Astrocyte (in vitro differentiated cells and primary cell): Measurements from ENCODE around the gene TCF20. TPM values are rescaled to one million over a fixed set of nuclear protein-coding genes. Genes with fewer than 3 reads are reported as not detected.
A peak's percentile ranks its signal among the peaks of the same experiment; 100 is the strongest.

Experiments used
- DNase-seq: peaks from one replicate; pipeline ENCODE4 v3.0.0-alpha.2; 2010; ENCODE audit warnings: low read depth
- FAIRE-seq: peaks from 2 replicates; lab custom pipeline; 2011; peaks lifted over from hg19 to GRCh38; lab: Jason Lieb, UNC
- H2AFZ ChIP-seq: 2 replicates; pipeline ENCODE4 v1.6.0; 2012; ENCODE audit warnings: low read depth, low read length, inconsistent platforms
- H3K27ac ChIP-seq: 2 replicates; pipeline ENCODE4 v1.5.1; 2011; ENCODE audit warnings: low read depth, low read length, inconsistent platforms
- H3K27me3 ChIP-seq: 2 replicates; pipeline ENCODE4 v1.6.0; 2011; ENCODE audit warnings: low read length, inconsistent platforms; ENCODE audit not compliant: insufficient read depth
- H3K36me3 ChIP-seq: 2 replicates; pipeline ENCODE4 v1.5.1; 2011; ENCODE audit warnings: low read length, inconsistent platforms; ENCODE audit not compliant: insufficient read depth
- H3K4me1 ChIP-seq: 2 replicates; pipeline ENCODE4 v1.5.1; 2011; ENCODE audit warnings: low read length, inconsistent platforms; ENCODE audit not compliant: insufficient read depth
- H3K4me2 ChIP-seq: 2 replicates; pipeline ENCODE4 v1.6.0; 2012; ENCODE audit warnings: low read length, inconsistent platforms
- H3K4me3 ChIP-seq: 2 replicates; pipeline ENCODE4 v1.5.1; 2011; ENCODE audit warnings: low read depth, mild to moderate bottlenecking, low read length, inconsistent platforms; ENCODE audit not compliant: insufficient read depth
- H3K79me2 ChIP-seq: 2 replicates; pipeline ENCODE4 v1.6.0; 2012; ENCODE audit warnings: mild to moderate bottlenecking, low read length, inconsistent platforms; ENCODE audit not compliant: insufficient read depth
- H3K9ac ChIP-seq: 2 replicates; pipeline ENCODE4 v1.6.0; 2012; ENCODE audit warnings: mild to moderate bottlenecking, low read length, inconsistent platforms
- H3K9me3 ChIP-seq: 2 replicates; pipeline ENCODE4 v1.5.1; 2012; ENCODE audit warnings: low read depth, mild to moderate bottlenecking, low read length, inconsistent platforms; ENCODE audit not compliant: insufficient read depth
- H4K20me1 ChIP-seq: 2 replicates; pipeline ENCODE4 v1.6.0; 2012; ENCODE audit warnings: low read length, inconsistent platforms; ENCODE audit not compliant: insufficient read depth
- H3K27ac Mint-ChIP-seq: one replicate; pipeline ENCODE4 v1.8.0; 2021; ENCODE audit warnings: mild to moderate bottlenecking, mixed read lengths; ENCODE audit not compliant: unreplicated experiment
- H3K27me3 Mint-ChIP-seq: one replicate; pipeline ENCODE4 v1.8.0; 2021; ENCODE audit warnings: low read depth, mixed read lengths; ENCODE audit not compliant: unreplicated experiment
- H3K36me3 Mint-ChIP-seq: one replicate; pipeline ENCODE4 v1.8.0; 2021; ENCODE audit warnings: low read depth, mixed read lengths; ENCODE audit not compliant: unreplicated experiment
- H3K4me1 Mint-ChIP-seq: one replicate; pipeline ENCODE4 v1.8.0; 2021; ENCODE audit warnings: low read depth, mixed read lengths; ENCODE audit not compliant: unreplicated experiment
- H3K4me3 Mint-ChIP-seq: one replicate; pipeline ENCODE4 v1.8.0; 2021; ENCODE audit warnings: mild to moderate bottlenecking, moderate library complexity, mixed read lengths; ENCODE audit not compliant: unreplicated experiment
- H3K9me3 Mint-ChIP-seq: one replicate; pipeline ENCODE4 v1.8.0; 2021; ENCODE audit warnings: mild to moderate bottlenecking, mixed read lengths; ENCODE audit not compliant: unreplicated experiment
- EZH2 ChIP-seq: IDR thresholded peaks from 2 replicates; pipeline ENCODE4 v1.6.1; 2012; ENCODE audit warnings: mild to moderate bottlenecking, low read length, inconsistent platforms; ENCODE audit not compliant: insufficient read depth
- total RNA-seq: library from RNA; stranded (reverse); gene quantifications from 2 replicates; pipeline ENCODE4 v1.2.1, GENCODE V29; 2021
- TF ChIP-seq, protein P1 (sequence below): IDR thresholded peaks from 2 replicates; pipeline ENCODE4 v1.5.1; 2011; ENCODE audit warnings: low read depth, mild to moderate bottlenecking, inconsistent platforms, low read length, moderate library complexity; ENCODE audit not compliant: insufficient read depth

TCF20 gene
- total RNA-seq, 1 donor from 2014 or later = 37.6 TPM

DNA sequence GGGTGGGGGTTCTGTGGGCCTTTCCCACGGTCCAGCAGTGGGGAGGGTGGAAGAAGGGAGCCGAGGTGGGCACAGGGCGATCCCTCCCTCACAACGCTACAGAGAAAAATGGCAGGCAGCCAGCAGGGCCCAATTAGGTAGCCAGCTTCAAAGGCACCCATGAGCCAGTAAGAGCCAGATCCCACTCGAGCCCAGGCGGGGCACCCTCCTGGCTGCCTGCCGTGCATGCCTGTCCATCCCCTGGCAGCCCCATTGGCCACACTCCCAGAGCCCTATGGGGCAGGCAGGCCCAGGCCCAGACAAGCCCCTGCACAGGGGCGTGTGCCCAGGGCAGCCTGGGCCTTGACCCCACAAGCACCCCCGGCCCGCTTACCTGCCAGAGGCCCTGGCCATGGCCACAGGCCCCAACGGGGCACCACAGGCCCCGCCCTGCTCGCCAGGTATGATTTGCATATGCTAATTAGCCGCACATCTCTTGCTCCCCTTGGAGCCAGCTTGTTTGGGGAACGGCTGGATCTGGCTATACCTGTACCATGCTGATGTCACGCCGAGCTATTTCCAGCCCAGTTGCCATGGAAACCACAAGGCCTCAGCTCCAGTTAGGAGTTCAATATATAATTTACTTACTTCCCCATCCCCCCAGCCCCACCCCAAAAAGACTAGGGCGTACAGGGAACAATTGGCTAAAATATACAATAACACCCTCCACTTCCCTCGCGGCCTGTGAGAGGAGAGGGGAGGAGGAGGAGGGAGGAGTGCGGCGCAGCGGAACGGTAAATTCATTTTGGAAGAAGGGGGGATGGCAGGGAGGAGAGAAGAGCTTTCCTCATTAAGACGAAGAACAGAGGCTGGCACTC, 47.5 kb upstream of the TCF20 start:
- peaks cover 14% of the 10 kb centered on the region for H3K4me1 Mint-ChIP-seq
- H3K27me3 Mint-ChIP-seq = peaks cover 23% of the 10 kb centered on the region
- H3K36me3 Mint-ChIP-seq = no peaks in the 10 kb centered on the region
- Histone ChIP-seq H3K9ac (no peak overlapping the region), H3K27me3 (peaks cover 2% of the 10 kb centered on the region), H3K79me2 (no peaks in the 10 kb centered on the region), H3K4me1 (peaks cover 16% of the 10 kb centered on the region), H4K20me1 (peaks cover 53% of the 10 kb centered on the region), H3K9me3 (no peaks in the 10 kb centered on the region), H2AFZ (no peak overlapping the region), H3K4me2 (no peak overlapping the region), H3K27ac (no peak overlapping the region), H3K4me3 (no peak overlapping the region), H3K36me3 (no peaks in the 10 kb centered on the region)
- no peaks in the 10 kb centered on the region for H3K9me3 Mint-ChIP-seq
- TF ChIP-seq EZH2 = no peak
- TF ChIP-seq, protein P1, sequence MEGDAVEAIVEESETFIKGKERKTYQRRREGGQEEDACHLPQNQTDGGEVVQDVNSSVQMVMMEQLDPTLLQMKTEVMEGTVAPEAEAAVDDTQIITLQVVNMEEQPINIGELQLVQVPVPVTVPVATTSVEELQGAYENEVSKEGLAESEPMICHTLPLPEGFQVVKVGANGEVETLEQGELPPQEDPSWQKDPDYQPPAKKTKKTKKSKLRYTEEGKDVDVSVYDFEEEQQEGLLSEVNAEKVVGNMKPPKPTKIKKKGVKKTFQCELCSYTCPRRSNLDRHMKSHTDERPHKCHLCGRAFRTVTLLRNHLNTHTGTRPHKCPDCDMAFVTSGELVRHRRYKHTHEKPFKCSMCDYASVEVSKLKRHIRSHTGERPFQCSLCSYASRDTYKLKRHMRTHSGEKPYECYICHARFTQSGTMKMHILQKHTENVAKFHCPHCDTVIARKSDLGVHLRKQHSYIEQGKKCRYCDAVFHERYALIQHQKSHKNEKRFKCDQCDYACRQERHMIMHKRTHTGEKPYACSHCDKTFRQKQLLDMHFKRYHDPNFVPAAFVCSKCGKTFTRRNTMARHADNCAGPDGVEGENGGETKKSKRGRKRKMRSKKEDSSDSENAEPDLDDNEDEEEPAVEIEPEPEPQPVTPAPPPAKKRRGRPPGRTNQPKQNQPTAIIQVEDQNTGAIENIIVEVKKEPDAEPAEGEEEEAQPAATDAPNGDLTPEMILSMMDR = no peak
- no peak overlapping the region for H3K4me3 Mint-ChIP-seq
- no peak for FAIRE-seq
- no peak overlapping the region for H3K27ac Mint-ChIP-seq
- DNase-seq = no peak

DNA sequence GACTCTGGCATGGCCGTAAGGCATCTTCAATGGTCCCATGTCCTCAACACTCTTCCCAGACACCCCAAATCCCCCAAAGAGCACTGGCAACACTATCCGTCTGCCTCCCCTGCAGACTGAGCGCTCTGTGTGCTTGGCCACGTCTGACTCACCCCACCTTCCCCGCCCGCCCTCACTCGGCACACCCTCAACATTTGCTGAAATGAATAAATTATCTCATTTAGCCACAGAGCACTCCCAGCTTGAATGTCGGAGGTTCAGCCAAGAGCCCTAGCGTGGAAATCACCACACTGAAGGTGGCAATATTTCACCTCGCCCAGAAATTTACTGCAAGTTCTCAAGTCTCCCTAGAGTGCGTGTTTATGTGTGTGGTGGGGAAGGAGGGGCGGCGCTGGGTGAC, 46.6 kb upstream of the TCF20 start:
- TF ChIP-seq, protein P1 = no peak
- DNase-seq (peak; percentile 61), FAIRE-seq (no peak)
- H3K9me3 Mint-ChIP-seq = no peaks in the 10 kb centered on the region
- H3K79me2 ChIP-seq = no peaks in the 10 kb centered on the region
- H2AFZ ChIP-seq = peak overlapping the region; percentile 21
- H3K27me3 Mint-ChIP-seq = peaks cover 23% of the 10 kb centered on the region
- H3K4me3 ChIP-seq = no peak overlapping the region
- peak overlapping the region; percentile 79 for H3K4me2 ChIP-seq
- peak overlapping the region; percentile 6 for H3K27ac Mint-ChIP-seq
- H3K9me3 ChIP-seq = no peaks in the 10 kb centered on the region
- H3K4me1 ChIP-seq = peaks cover 16% of the 10 kb centered on the region
- H3K4me1 Mint-ChIP-seq = peaks cover 14% of the 10 kb centered on the region
- H3K9ac ChIP-seq = no peak overlapping the region
- no peaks in the 10 kb centered on the region for H3K36me3 Mint-ChIP-seq
- H4K20me1 ChIP-seq = peaks cover 57% of the 10 kb centered on the region
- no peak overlapping the region for H3K27ac ChIP-seq
- no peaks in the 10 kb centered on the region for H3K36me3 ChIP-seq
- H3K27me3 ChIP-seq = peaks cover 2% of the 10 kb centered on the region
- no peak overlapping the region for H3K4me3 Mint-ChIP-seq

DNA sequence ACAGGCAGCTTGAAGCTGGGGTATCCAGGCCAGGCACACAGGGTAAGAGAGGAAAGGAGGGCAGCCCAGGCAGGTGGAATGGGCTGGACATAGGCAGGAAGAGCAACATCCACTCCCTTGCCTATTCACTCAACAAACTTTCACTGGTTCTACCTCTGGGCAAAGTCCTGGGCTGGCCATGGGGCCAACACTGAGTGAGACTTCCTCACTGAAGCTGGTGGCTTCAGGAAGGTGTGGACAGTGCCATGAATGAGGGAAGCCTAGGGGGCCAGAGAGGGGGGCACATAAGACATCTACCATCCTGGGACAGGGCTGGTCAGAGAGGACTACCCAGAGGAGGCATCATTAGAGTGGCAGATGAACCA, 44.9 kb upstream of the TCF20 start:
- Mint-ChIP-seq H3K27me3 (peaks cover 26% of the 10 kb centered on the region), H3K36me3 (no peaks in the 10 kb centered on the region), H3K9me3 (no peaks in the 10 kb centered on the region), H3K4me3 (no peak overlapping the region), H3K4me1 (peaks cover 15% of the 10 kb centered on the region), H3K27ac (peak overlapping the region; percentile 41)
- H4K20me1 ChIP-seq = peaks cover 66% of the 10 kb centered on the region
- DNase-seq (no peak), FAIRE-seq (no peak)
- H3K27ac ChIP-seq = no peak overlapping the region
- H3K4me1 ChIP-seq = peaks cover 16% of the 10 kb centered on the region
- H3K4me2 ChIP-seq = no peak overlapping the region
- H3K36me3 ChIP-seq = no peaks in the 10 kb centered on the region
- no peak overlapping the region for H2AFZ ChIP-seq
- H3K4me3 ChIP-seq = no peak overlapping the region
- H3K79me2 ChIP-seq = no peaks in the 10 kb centered on the region
- TF ChIP-seq, protein P1 = no peak
- H3K9ac ChIP-seq = no peak overlapping the region
- H3K27me3 ChIP-seq = peaks cover 2% of the 10 kb centered on the region
- H3K9me3 ChIP-seq = no peaks in the 10 kb centered on the region
